Hindlimb muscle (tissue), 1 donor: Measurements from ENCODE around the gene FCER1G. TPM values are rescaled to one million over a fixed set of nuclear protein-coding genes. Genes with fewer than 3 reads are reported as not detected.
"Not testable (repeated sequence)": the region's sequence is repeated elsewhere in the genome, so short reads cannot be mapped to it uniquely, and the experiment has no call there.

ENCODE experiments used
- DNase-seq: peaks from one replicate; pipeline ENCODE4 v3.0.0-alpha.2; 2013
- polyA plus RNA-seq: library from polyadenylated mRNA; unstranded; fragments of 120-200 nt; gene quantifications from one replicate; pipeline ENCODE4 v1.2.1, GENCODE V29; 2013; ENCODE audit not compliant: insufficient read length

The FCER1G gene
- polyA plus RNA-seq, 1 donor: 21.4 TPM

GRCh38 chr1:161207173-161207572, 7.9 kb upstream of the FCER1G start:
- no peak for DNase-seq

GRCh38 chr1:161209790-161210409, 5.2 kb upstream of the FCER1G start:
- DNase-seq: peak; percentile 68

- DNase-seq: no peak
These were observed 726 bp upstream of the FCER1G start for GRCh38 chr1:161214369-161214768.

GRCh38 chr1:161216945-161217712, 2.0 kb downstream of the FCER1G start:
- DNase-seq: no peak

- no peak for DNase-seq
These were observed 2.7 kb downstream of the FCER1G start for GRCh38 chr1:161217831-161218230.

- no peak for DNase-seq
These were observed 3.4 kb downstream of the FCER1G start for GRCh38 chr1:161218301-161219077.

- DNase-seq: no peak
These were observed 4.2 kb downstream of the FCER1G start for GRCh38 chr1:161219078-161219892.

- DNase-seq: no peak
These were observed 4.9 kb downstream of the FCER1G start for GRCh38 chr1:161220002-161220401.

GRCh38 chr1:161222175-161223019, 7.3 kb downstream of the FCER1G start:
- no peak for DNase-seq

- DNase-seq: no peak
These were observed 9.0 kb downstream of the FCER1G start for GRCh38 chr1:161223805-161224694.

GRCh38 chr1:161224695-161225087, 9.6 kb downstream of the FCER1G start:
- DNase-seq: not testable (repeated sequence)

GRCh38 chr1:161225178-161225533, 10.1 kb downstream of the FCER1G start:
- no peak for DNase-seq

- DNase-seq: peak; percentile 93
These were observed 10.6 kb downstream of the FCER1G start, which contains the start of gene TOMM40L for GRCh38 chr1:161225534-161226319. Gene TOMM40L, plus strand, starts transcription at chr1:161226060. Its CDS starts 430 bp downstream, at chr1:161226490.

- DNase-seq: no peak
These were observed 11.2 kb downstream of the FCER1G start for GRCh38 chr1:161226320-161226711.

- DNase-seq: no peak
These were observed 11.7 kb downstream of the FCER1G start for GRCh38 chr1:161226759-161227158.

GRCh38 chr1:161227196-161227871, 12.2 kb downstream of the FCER1G start:
- DNase-seq: peak; percentile 65

- no peak for DNase-seq
These were observed 12.9 kb downstream of the FCER1G start for GRCh38 chr1:161228032-161228431.

- DNase-seq: no peak
These were observed 14.8 kb downstream of the FCER1G start for GRCh38 chr1:161229896-161230295.

GRCh38 chr1:161230762-161231161, 15.7 kb downstream of the FCER1G start:
- no peak for DNase-seq
